ENCODE results near the gene OPHN1.

DNA sequence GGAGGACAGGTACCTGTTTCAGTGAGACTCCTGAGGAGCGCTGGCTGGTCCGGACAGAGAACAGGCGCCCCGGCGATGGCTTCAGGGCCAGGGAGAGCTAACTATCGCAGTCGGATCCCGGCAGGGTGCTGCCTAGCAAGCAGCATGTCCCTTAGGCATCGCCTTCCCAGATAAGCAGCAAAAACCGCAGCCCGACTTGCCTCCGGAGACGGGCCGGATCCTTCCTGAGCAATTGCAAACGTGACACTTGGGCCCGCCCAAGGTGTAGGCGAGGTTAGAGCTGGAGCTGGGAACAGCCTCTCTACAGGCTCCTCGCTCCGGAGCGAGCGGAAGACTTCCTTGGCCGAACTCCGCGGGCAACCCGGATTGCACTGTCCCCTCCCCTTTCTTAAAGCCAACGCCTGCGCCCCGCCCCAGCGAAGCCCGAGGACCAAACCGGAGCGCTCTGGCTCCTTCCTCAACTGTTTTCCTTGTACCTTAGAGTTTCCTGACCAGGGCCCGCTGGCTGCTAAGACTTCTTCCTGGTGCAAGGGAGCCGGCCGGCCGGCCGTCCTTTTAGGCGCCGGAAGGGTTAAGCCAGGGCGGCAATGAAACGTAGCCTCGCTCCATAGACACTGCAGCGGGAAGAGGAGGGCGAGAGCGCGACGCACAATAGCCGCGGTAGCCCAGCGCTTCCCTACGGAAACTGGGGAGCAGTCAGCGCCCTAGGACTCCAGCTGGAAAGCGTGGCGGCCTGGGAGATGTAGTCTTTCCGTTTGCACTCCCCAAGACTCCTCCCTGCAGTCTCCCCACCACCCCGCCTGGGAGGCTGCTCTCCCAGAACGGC, at the start of gene OPHN1:
- TF ChIP-seq, protein P1, sequence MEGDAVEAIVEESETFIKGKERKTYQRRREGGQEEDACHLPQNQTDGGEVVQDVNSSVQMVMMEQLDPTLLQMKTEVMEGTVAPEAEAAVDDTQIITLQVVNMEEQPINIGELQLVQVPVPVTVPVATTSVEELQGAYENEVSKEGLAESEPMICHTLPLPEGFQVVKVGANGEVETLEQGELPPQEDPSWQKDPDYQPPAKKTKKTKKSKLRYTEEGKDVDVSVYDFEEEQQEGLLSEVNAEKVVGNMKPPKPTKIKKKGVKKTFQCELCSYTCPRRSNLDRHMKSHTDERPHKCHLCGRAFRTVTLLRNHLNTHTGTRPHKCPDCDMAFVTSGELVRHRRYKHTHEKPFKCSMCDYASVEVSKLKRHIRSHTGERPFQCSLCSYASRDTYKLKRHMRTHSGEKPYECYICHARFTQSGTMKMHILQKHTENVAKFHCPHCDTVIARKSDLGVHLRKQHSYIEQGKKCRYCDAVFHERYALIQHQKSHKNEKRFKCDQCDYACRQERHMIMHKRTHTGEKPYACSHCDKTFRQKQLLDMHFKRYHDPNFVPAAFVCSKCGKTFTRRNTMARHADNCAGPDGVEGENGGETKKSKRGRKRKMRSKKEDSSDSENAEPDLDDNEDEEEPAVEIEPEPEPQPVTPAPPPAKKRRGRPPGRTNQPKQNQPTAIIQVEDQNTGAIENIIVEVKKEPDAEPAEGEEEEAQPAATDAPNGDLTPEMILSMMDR (IDR thresholded peaks at IDR 0.05; ENCODE audit: extremely low read depth in 1 of 2, insufficient read depth in 1 of 2, low read depth in 1 of 2, low read length in 2 of 2): no peak
- TF ChIP-seq POLR2AphosphoS5 (IDR thresholded peaks at IDR 0.05; ENCODE audit: insufficient read depth, low read depth, low read length) (no peak), EZH2 (IDR thresholded peaks at IDR 0.05; ENCODE audit: borderline replicate concordance, low read depth, low read length, severe bottlenecking) (no peak), MYC (IDR thresholded peaks at IDR 0.05; ENCODE audit: low read depth, low read length) (no peak)
- TF ChIP-seq, protein P2, sequence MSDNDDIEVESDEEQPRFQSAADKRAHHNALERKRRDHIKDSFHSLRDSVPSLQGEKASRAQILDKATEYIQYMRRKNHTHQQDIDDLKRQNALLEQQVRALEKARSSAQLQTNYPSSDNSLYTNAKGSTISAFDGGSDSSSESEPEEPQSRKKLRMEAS (IDR thresholded peaks at IDR 0.05; ENCODE audit: insufficient read depth, insufficient read length): no peak

Measured in endothelial cell of umbilical vein (primary cell).